ENCODE measurements around the gene KDM4B. TPM values are rescaled to one million over a fixed set of nuclear protein-coding genes. Genes with fewer than 3 reads are reported as not detected.
A peak's percentile ranks its signal among the peaks of the same experiment; 100 is the strongest.

KDM4B gene
- total and polyA plus RNA-seq, 5 donors: 18.8 to 37.5 (median 26.6) TPM

DNA sequence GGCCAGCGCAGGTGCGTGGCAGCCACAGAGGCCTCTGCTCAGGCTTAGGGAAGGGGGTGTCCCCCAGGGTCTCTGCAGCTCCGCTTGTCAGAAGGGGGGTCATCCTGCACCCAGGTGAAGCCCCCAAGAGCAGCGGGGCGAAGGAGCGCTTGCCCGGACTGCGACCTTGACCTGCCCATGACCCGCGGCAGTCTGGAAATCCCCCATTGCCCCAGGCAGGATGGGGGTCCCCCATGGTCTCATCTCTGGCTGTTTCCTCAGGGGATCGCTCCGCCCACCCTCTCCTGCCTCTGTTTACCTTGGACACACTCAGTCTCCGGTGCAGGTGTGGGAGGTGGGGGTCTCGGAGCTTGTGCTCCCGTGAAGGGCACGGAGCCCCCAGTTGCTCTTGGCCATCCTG, 82.7 kb downstream of the KDM4B start:
- Histone ChIP-seq H3K4me3 (ENCODE audit: low read length) (no peak overlapping the region), H3K27ac (ENCODE audit: low read length) (no peak overlapping the region), H3K27me3 (ENCODE audit: control insufficient read depth, insufficient read depth) (no peaks in the 10 kb centered on the region), H3K9me3 (ENCODE audit: control insufficient read depth, low read length) (no peaks in the 10 kb centered on the region), H3K4me1 (ENCODE audit: control insufficient read depth, insufficient read depth, low read length) (peaks cover 2% of the 10 kb centered on the region)
- ATAC-seq: no peak
- peak in 2 of 3 donors; percentile 52 for DNase-seq
- WGBS: 93% methylated on average over 16 of the region's 16 CpGs
- intact Hi-C loops (cut with DNase I): loop anchor here in 2 of 4 donors (5.0 to 10.0 kb wide), 2 partner anchors 83 to 91 kb away; no protein-coding TSS in a partner anchor

DNA sequence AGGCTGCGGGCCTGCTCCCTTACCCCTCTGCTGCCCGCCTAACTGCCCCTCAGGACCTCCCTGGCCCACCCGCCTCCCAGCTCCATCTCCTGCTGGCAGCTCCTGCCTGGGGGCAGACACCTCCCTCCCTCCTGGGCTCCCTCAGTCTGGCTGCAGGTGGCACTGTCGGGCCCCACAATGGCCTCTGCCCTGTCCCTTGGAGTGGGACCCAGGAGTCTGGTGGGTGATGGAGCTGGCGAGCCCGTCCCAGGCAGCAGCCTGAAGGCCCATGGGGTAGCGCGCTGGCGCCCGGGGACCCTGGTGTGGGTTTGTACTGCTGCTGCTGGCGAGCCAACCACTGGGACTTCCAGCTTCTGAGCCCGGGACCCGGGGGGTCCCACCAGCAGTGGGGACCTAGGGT, 83.6 kb downstream of the KDM4B start:
- ATAC-seq (no peak), DNase-seq (peak in 1 of 3 donors; percentile 74)
- Histone ChIP-seq H3K9me3 (ENCODE audit: control insufficient read depth, low read length) (no peaks in the 10 kb centered on the region), H3K4me3 (ENCODE audit: low read length) (no peak overlapping the region), H3K4me1 (ENCODE audit: control insufficient read depth, insufficient read depth, low read length) (peaks cover 2% of the 10 kb centered on the region), H3K27ac (ENCODE audit: low read length) (no peak overlapping the region), H3K27me3 (ENCODE audit: control insufficient read depth, insufficient read depth) (no peaks in the 10 kb centered on the region)
- intact Hi-C loops (cut with DNase I): loop anchor here in 2 of 4 donors (5.0 to 10.0 kb wide), 2 partner anchors 82 to 90 kb away; no protein-coding TSS in a partner anchor
- 95% methylated on average over 13 of the region's 13 CpGs for WGBS

DNA sequence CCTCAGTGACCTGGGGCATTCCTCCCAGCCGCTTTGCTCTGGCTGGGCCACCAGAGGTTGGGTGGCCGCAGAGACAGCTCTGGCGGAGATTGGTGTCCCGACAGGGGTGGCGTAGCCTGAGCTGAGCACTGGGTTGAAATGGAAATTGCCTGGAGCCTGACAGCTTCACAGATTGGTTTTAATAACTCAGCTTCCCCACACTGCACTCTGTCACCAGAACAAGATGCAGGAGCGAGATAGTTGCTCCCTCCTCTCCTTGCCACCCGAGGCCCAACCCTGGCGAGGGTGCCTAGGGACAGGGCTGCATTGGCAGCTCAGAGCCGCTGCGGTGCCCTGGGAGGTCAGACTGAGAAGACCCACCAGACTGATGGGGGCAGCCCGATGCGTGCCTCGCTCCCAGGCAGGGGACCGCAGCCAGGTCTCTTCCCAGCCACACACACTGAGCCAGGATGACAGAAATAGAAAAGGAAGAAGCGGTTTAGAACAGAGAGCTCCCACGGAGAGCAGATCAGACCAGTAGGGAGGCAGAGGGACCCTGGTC, 84.1 kb downstream of the KDM4B start:
- H3K27ac ChIP-seq (ENCODE audit: low read length): no peak overlapping the region
- H3K4me3 ChIP-seq (ENCODE audit: low read length): no peak overlapping the region
- 82% methylated on average over 16 of the region's 16 CpGs for WGBS
- no peaks in the 10 kb centered on the region for H3K27me3 ChIP-seq (ENCODE audit: control insufficient read depth, insufficient read depth)
- intact Hi-C loops (cut with DNase I): loop anchor here in 2 of 4 donors (5.0 to 10.0 kb wide), 2 partner anchors 82 to 89 kb away; no protein-coding TSS in a partner anchor
- DNase-seq (peak in 1 of 3 donors; percentile 52), ATAC-seq (no peak)
- H3K9me3 ChIP-seq (ENCODE audit: control insufficient read depth, low read length): no peaks in the 10 kb centered on the region
- peaks cover 2% of the 10 kb centered on the region for H3K4me1 ChIP-seq (ENCODE audit: control insufficient read depth, insufficient read depth, low read length)

DNA sequence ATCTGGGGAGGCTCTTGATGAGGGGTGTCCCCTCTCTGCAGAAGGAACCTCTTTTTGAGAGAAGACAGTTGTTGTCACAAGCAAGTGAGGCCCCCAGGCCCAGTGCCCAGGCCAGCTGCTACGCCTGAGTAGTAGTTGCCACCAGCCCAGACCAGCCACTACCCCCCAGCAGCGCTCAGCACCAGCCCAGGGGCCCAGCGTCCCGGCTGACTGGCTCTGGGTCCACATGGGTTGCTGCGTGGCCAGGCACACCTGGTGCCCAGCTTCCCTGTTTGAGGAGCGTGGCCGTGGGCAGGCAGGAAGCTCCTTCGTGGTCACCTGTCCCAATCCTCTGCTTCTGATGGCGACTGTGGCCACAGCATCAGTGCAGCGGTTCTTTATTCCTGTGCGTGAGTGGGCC, 84.7 kb downstream of the KDM4B start:
- Histone ChIP-seq H3K27ac (ENCODE audit: low read length) (no peak overlapping the region), H3K27me3 (ENCODE audit: control insufficient read depth, insufficient read depth) (no peaks in the 10 kb centered on the region), H3K9me3 (ENCODE audit: control insufficient read depth, low read length) (no peaks in the 10 kb centered on the region), H3K4me1 (ENCODE audit: control insufficient read depth, insufficient read depth, low read length) (no peaks in the 10 kb centered on the region), H3K4me3 (ENCODE audit: low read length) (no peak overlapping the region)
- ATAC-seq (no peak), DNase-seq (peak in 1 of 3 donors; percentile 43)
- 92% methylated on average over 11 of the region's 11 CpGs for WGBS
- intact Hi-C loops (cut with DNase I): loop anchor here in 2 of 4 donors (5.0 to 10.0 kb wide), 2 partner anchors 81 to 89 kb away; no protein-coding TSS in a partner anchor

DNA sequence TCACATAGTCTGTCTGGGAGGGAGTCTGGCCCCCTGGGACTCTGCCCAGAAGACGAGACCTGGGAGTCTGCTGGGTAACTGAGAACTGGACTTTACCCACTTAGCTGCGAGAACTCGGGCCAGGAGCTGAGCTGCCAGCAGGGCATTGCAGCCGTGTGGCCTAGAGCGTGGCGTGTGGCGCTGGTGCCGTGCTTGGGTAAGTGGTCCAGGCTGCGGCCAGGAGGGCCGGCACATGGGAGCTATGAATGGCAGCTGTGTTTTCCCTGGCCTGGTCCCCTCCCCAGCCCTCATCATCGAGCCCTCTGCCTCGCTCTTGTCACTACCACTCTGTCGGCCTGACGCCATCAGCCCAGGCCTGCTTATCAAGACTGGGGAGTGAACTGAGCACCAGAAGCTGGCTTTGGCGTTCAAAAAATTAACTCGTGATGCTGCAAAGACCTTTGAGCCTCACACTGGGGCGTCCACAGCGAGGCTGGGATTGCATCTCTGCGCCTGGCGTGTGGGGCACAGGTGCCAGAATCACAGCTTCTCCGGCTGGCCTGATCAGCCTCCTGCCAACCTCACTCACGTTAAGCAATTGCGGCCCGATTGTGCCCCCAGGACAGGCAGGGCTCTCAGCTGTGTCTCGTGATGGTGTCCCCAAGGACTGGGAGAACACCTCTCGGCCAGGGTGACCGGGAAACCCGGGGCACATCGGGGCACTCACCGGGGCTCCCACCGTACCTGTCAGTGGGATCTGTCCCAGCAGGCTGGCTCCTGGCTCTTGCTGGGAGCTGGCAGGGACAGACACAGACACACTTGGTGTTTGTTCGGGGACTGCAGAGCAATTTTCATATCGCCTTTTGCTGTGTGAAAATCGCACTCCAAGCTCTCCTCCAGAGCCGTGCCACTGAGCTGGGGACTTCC, 85.9 kb downstream of the KDM4B start:
- Histone ChIP-seq H3K9me3 (ENCODE audit: control insufficient read depth, low read length) (no peaks in the 10 kb centered on the region), H3K27ac (ENCODE audit: low read length) (peak overlapping the region; percentile 17), H3K4me3 (ENCODE audit: low read length) (no peak overlapping the region), H3K4me1 (ENCODE audit: control insufficient read depth, insufficient read depth, low read length) (no peaks in the 10 kb centered on the region), H3K27me3 (ENCODE audit: control insufficient read depth, insufficient read depth) (no peaks in the 10 kb centered on the region)
- 65% methylated on average over 35 of the region's 35 CpGs for WGBS
- intact Hi-C loops (cut with DNase I): loop anchor here in 2 of 4 donors (5.0 to 10.0 kb wide), 2 partner anchors 80 to 87 kb away; no protein-coding TSS in a partner anchor
- ATAC-seq: peak; percentile 60 to 61
- DNase-seq: peak; percentile 71 to 88 (median 81)

DNA sequence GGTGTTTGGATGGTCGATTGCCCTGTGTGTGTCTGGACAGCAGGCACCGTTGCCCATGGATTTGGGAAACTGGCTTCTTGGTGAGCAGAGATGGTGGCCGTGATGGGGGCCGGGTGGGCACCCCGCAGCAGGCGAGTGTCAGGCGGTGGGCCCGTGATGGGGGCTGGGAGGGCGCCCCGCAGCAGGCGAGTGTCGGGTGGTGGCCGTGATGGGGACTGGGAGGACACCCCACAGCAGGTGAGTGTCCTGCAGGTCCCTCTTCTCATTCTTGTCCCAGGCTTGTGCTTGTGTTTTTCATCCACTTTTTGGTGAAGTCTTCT, 86.5 kb downstream of the KDM4B start:
- no peaks in the 10 kb centered on the region for H3K9me3 ChIP-seq (ENCODE audit: control insufficient read depth, low read length)
- ATAC-seq (no peak), DNase-seq (peak in 1 of 3 donors; percentile 42)
- H3K27me3 ChIP-seq (ENCODE audit: control insufficient read depth, insufficient read depth): no peaks in the 10 kb centered on the region
- peak overlapping the region; percentile 17 for H3K27ac ChIP-seq (ENCODE audit: low read length)
- H3K4me3 ChIP-seq (ENCODE audit: low read length): no peak overlapping the region
- H3K4me1 ChIP-seq (ENCODE audit: control insufficient read depth, insufficient read depth, low read length): no peaks in the 10 kb centered on the region
- WGBS: 87% methylated on average over 13 of the region's 13 CpGs
- intact Hi-C loops (cut with DNase I): loop anchor here in 1 of 4 donors (10.0 kb wide), 1 partner anchor 79 kb away; no protein-coding TSS in a partner anchor

DNA sequence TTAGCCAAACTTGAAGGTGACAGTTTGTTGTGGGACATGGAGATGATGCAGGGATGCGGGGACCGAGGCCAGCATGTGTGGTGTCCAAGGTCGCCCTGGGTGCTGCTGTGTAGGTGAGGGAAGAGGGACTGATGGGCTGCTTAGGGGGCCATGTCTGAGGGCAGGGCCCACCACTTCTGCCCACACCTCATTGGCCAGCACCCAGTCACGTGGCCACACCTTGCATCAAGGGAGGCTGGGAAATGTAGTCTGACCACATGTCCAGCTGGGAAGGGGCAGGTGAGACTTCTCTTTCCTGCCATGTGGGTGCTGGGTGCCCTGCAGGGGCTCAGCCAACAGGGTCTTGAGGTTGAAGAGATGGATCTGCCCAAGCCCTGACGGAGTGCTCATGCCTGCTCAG, 88.9 kb downstream of the KDM4B start:
- no peaks in the 10 kb centered on the region for H3K4me1 ChIP-seq (ENCODE audit: control insufficient read depth, insufficient read depth, low read length)
- 89% methylated on average over 5 of the region's 5 CpGs for WGBS
- no peak overlapping the region for H3K4me3 ChIP-seq (ENCODE audit: low read length)
- intact Hi-C loops (cut with DNase I): loop anchor here in 1 of 4 donors (10.0 kb wide), 1 partner anchor 77 kb away; no protein-coding TSS in a partner anchor
- H3K9me3 ChIP-seq (ENCODE audit: control insufficient read depth, low read length): no peaks in the 10 kb centered on the region
- H3K27ac ChIP-seq (ENCODE audit: low read length): no peak overlapping the region
- no peaks in the 10 kb centered on the region for H3K27me3 ChIP-seq (ENCODE audit: control insufficient read depth, insufficient read depth)
- ATAC-seq (peak in 1 of 2 donors; percentile 8), DNase-seq (peak in 2 of 3 donors; percentile 52 to 70)

DNA sequence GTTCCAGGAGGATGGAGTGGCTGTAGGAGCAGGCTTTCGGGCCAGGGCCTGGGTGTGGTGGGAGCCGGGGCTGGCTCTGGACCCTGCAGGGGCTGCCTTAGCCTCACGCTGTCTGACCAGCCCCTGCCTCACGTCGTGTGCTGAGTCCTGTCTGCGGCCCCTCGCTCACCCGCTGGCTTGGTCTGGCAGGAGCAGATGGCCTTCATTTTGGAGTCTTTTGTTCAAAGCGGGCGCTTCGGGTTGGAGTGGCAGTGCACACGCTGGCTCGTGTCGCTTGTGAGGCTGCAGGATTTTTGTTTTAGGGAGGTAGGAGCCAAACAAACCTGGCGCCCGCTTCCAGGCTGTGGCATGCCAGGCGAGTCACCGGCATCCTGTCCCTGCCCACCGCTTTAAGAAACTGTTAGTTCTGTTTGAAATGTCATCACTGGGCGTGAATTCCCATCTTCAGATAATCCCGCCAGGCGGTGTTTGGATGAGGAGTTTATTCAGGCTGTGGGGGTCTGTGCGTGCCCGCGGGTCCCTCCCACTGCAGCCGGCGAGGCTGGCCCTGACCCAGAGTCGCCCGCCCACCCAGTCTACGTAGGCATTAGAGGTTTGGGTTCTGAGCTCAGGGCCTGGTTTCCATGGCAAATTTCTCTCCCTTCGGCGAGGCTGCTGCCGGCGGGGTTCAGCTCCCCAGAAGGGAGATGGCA, 89.8 kb downstream of the KDM4B start:
- H3K27ac ChIP-seq (ENCODE audit: low read length): no peak overlapping the region
- intact Hi-C loops (cut with DNase I): loop anchor here in 1 of 4 donors (10.0 kb wide), 1 partner anchor 76 kb away; no protein-coding TSS in a partner anchor
- no peak overlapping the region for H3K4me3 ChIP-seq (ENCODE audit: low read length)
- no peaks in the 10 kb centered on the region for H3K4me1 ChIP-seq (ENCODE audit: control insufficient read depth, insufficient read depth, low read length)
- no peaks in the 10 kb centered on the region for H3K9me3 ChIP-seq (ENCODE audit: control insufficient read depth, low read length)
- no peaks in the 10 kb centered on the region for H3K27me3 ChIP-seq (ENCODE audit: control insufficient read depth, insufficient read depth)
- DNase-seq (peak in 2 of 3 donors; percentile 60 to 66), ATAC-seq (no peak)
- WGBS: 54% methylated on average over 34 of the region's 34 CpGs

DNA sequence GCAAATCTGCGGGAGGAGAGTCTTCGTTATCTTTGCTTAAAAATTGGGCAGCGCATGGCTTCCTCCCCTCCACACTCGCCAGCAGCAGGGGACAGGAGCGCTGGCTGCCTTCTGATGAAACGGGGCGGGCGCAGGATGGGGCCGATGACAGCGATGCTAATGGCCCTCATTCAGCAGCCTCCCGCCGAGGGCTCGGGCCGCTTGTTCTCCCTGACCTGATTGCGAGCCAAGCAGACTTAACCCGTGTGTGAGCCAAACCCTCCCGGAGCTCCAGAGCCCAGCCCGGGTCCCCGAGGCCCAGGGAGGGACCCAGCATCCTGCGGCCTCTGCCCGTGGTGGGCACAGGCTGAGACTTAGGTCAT, 90.3 kb downstream of the KDM4B start:
- Histone ChIP-seq H3K27me3 (ENCODE audit: control insufficient read depth, insufficient read depth) (no peaks in the 10 kb centered on the region), H3K9me3 (ENCODE audit: control insufficient read depth, low read length) (no peaks in the 10 kb centered on the region), H3K4me3 (ENCODE audit: low read length) (no peak overlapping the region), H3K27ac (ENCODE audit: low read length) (no peak overlapping the region), H3K4me1 (ENCODE audit: control insufficient read depth, insufficient read depth, low read length) (peaks cover 3% of the 10 kb centered on the region)
- ATAC-seq (peak; percentile 42 to 51), DNase-seq (peak; percentile 68 to 87 (median 84))
- 46% methylated on average over 21 of the region's 21 CpGs for WGBS
- intact Hi-C loops (cut with DNase I): loop anchor here in 1 of 4 donors (10.0 kb wide), 1 partner anchor 76 kb away; no protein-coding TSS in a partner anchor

DNA sequence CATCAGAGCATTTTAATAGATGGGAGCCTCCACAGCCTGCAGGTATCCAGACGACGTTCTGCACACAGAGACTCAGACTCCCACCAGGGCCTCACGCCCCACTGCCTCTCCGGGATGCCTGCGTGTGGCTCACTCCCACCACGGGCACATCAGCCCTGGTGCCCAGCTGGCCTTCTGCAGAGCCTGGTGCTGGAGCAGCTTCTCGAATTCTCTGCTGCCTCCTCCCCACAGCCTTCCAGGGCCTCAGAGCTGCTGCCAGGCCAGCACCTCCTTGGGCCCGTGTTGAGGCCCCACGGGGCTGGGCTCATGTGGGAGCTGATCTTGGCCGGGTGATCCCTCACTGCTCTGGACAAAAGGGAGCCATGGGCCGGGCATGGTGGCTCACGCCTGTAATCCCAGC, 90.9 kb downstream of the KDM4B start:
- WGBS: 87% methylated on average over 12 of the region's 12 CpGs
- H3K27ac ChIP-seq (ENCODE audit: low read length): no peak overlapping the region
- H3K27me3 ChIP-seq (ENCODE audit: control insufficient read depth, insufficient read depth): no peaks in the 10 kb centered on the region
- intact Hi-C loops (cut with DNase I): loop anchor here in 1 of 4 donors (10.0 kb wide), 1 partner anchor 75 kb away; no protein-coding TSS in a partner anchor
- DNase-seq (peak in 1 of 3 donors; percentile 56), ATAC-seq (no peak)
- no peaks in the 10 kb centered on the region for H3K9me3 ChIP-seq (ENCODE audit: control insufficient read depth, low read length)
- peaks cover 3% of the 10 kb centered on the region for H3K4me1 ChIP-seq (ENCODE audit: control insufficient read depth, insufficient read depth, low read length)
- no peak overlapping the region for H3K4me3 ChIP-seq (ENCODE audit: low read length)
